Mucosa of gallbladder (tissue), 1 donor: ENCODE results near the gene PUM2. TPM values are rescaled to one million over a fixed set of nuclear protein-coding genes. Genes with fewer than 3 reads are reported as not detected.

Experiments
- DNase-seq: peaks from one replicate; pipeline ENCODE4 v3.0.0-alpha.2; 2020; ENCODE audit warnings: low spot score
- total RNA-seq: library from RNA; stranded (reverse); gene quantifications from one replicate; pipeline ENCODE4 v1.2.1, GENCODE V29; 2021
- donor health status: DM: no; HTN: no; CAD: no.

Gene PUM2
- total RNA-seq, 1 donor from 2014 or later: 95.8 TPM

GRCh38 chr2:20216130-20217025, 134.3 kb downstream of the PUM2 start:
- DNase-seq: no peak

GRCh38 chr2:20215183-20216040, 135.2 kb downstream of the PUM2 start:
- peak; percentile 53 for DNase-seq

GRCh38 chr2:20214566-20215182, 136.0 kb downstream of the PUM2 start:
- no peak for DNase-seq

DNA sequence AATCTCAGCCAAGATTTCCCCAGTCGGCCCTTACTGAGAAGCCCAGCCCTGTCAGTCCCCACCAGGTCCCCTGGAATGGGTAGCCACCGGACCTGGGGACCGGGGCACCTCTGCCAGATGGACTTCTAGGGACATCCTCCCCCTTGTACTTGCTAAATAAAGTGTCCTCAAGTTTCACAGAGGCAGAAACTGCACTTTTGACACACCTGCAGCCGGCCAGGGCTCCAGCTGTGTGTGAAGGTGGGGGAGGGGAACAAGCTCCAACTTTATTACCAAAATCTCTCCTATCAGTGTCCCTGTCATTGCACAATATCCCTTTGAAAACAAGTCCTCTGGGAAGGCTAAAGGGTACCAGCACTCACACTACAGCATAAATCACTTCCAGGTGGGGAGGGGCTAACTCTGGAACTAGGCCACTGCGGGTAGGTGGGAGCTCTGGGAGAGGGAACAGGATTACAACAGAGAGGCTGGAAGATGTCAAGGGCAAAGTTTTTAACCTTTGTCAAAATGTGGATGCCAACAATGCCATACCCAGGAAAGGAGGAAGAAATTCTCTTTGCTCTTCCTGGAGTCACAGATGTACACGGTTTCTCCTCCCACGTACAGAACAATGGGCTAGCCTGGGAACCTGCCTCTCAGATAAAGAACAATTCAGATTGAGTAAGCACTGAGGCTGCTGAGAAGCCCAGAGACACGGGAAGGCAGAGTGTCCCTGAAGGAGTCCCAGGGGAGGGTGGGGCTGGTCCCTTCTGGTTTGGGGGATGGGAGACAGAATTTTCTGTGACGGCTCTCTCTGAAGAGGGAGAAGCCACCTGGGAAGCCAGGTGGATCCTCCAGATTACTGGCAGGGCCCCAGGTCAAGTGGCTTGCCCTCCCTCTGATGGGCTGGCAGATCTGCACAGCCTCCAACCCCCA, 136.7 kb downstream of the PUM2 start:
- no peak for DNase-seq

GRCh38 chr2:20212871-20213503, 137.7 kb downstream of the PUM2 start:
- DNase-seq: peak; percentile 75

DNA sequence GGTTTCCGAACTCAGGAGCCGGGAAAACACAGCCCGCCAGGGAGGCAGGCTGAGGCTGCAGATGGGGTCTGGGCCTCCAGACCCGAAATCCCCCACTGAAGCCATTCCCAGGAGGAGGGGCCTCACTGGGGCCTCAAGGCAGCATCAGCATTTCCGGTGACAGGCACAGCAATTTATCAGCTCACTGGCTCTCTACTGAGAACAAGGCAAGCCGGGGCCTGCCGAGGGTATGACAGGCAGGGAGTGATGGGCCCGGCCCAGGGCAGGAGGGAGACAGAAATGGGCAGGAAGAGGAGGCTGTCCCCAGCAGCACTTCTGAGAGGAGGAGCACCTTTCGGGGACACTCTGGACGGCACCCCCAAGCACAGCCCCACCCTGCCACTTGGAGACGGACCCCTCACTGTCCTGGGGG, 138.2 kb downstream of the PUM2 start:
- DNase-seq: no peak

DNA sequence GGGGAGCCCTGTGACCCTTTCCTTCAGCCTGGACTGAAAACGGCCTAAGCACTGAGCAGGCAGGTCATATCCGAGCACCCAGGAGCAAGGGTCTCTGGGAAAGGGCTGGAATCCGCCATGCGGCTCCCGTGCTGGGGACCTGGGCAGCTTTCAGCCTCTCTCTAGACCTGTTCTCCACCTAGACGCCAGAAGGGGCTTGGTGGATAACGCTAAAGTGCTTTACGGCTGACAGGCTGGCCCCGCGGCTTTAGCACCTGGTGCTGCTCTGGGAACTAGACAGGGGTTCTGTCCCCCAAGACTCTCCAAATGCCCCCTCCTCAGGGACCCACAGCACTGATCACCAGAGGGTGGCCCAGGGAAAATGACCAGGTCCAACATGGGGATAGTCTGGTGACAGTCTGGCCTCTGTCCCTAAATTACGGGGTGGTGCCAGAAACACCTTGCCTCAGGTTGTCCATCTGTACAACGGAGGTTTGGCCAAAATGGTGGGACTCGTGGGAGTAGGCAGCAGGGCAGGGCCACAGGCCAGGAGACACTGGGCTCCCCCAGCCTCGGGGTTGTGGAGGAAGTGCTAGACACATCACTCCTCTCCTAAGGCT, 138.7 kb downstream of the PUM2 start:
- no peak for DNase-seq

GRCh38 chr2:20211420-20211819, 139.2 kb downstream of the PUM2 start:
- DNase-seq: no peak

- no peak for DNase-seq
Measured at GRCh38 chr2:20210462-20210861, 140.2 kb downstream of the PUM2 start.

- no peak for DNase-seq
Measured at GRCh38 chr2:20209373-20210109, 141.1 kb downstream of the PUM2 start.

DNA sequence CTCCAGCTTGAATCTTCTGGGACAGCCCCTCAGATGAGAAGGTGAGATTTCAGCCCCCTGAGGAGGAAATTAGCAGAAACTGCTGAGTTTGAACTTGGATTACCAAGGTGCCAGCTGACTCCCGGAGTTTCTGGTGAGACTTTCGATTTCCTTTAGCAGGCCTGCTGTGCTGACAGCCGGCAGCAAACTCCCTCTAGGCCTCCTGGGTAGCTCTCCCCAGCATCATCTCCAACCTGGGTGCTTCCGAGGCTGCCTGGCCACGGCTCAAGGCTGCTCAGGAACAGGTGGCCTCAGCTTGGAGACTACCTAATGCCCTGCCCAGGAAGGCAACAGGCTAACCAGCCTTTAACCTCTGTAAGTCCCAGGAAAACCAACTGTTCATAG, 142.2 kb downstream of the PUM2 start:
- no peak for DNase-seq

- DNase-seq: no peak
Measured at GRCh38 chr2:20207051-20207450, 143.6 kb downstream of the PUM2 start.

- no peak for DNase-seq
Measured at GRCh38 chr2:20205915-20206524, 144.6 kb downstream of the PUM2 start.

GRCh38 chr2:20205069-20205468, 145.6 kb downstream of the PUM2 start:
- no peak for DNase-seq

GRCh38 chr2:20203521-20204225, 147.0 kb downstream of the PUM2 start:
- no peak for DNase-seq

GRCh38 chr2:20203072-20203471, 147.6 kb downstream of the PUM2 start:
- DNase-seq: no peak

DNA sequence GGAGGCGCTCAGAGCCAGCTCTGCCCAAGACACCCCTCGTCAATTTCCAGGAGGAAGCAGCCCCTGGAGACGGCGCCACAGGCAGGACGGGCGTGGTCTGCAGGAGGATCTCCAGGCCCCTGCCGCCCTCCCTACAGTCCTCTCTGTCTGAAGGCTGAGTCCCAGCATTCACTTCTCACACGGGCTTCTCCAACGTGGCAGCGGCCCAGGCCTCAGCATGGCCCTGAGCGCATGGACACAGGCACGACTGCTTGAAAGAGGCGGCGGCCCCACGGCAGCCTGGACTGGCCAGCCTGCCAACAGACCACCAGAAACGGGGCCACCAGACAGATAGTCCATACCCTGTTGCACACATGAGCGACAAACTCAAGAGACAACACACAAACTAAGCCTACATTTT, 149.0 kb downstream of the PUM2 start:
- no peak for DNase-seq
